Measurements from ENCODE around the gene ASRGL1. TPM values are rescaled to one million over a fixed set of nuclear protein-coding genes. Genes with fewer than 3 reads are reported as not detected.

ASRGL1 gene
- total and polyA plus RNA-seq, 3 donors from 2014 or later = 101 to 295 (median 119) TPM

DNA sequence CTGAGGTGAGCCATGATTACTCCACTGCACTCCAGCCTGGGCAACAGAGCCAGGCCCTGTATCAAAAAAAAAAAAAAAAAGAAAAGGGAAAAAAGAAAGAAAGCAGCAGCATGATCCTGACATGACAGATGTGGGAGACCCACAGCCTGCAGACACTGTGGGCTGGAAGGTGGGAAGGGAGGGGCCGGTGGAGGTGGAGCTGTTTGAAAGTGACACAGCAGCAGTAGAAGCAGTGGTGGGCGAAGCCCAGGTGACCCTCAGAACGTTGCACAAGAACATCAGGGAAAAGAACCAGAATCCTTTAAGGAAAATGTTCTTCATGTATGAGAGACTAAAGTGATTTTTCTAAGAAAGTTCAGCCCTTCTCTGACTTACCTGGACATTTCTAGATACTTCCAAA, 55.3 kb downstream of the ASRGL1 start:
- Histone ChIP-seq H3K27ac (no peak overlapping the region), H3K9me3 (no peaks in the 10 kb centered on the region), H3K36me3 (ENCODE audit: low read depth, missing control alignments) (no peaks in the 10 kb centered on the region), H3K4me3 (no peak overlapping the region), H3K4me1 (peaks cover 22% of the 10 kb centered on the region), H3K27me3 (no peaks in the 10 kb centered on the region)
- WGBS, 2 donors = 81 to 90% methylated on average over 3 of the region's 3 CpGs
- TF ChIP-seq POLR2A (IDR thresholded peaks at IDR 0.05) = no peak
- TF ChIP-seq, protein P1, sequence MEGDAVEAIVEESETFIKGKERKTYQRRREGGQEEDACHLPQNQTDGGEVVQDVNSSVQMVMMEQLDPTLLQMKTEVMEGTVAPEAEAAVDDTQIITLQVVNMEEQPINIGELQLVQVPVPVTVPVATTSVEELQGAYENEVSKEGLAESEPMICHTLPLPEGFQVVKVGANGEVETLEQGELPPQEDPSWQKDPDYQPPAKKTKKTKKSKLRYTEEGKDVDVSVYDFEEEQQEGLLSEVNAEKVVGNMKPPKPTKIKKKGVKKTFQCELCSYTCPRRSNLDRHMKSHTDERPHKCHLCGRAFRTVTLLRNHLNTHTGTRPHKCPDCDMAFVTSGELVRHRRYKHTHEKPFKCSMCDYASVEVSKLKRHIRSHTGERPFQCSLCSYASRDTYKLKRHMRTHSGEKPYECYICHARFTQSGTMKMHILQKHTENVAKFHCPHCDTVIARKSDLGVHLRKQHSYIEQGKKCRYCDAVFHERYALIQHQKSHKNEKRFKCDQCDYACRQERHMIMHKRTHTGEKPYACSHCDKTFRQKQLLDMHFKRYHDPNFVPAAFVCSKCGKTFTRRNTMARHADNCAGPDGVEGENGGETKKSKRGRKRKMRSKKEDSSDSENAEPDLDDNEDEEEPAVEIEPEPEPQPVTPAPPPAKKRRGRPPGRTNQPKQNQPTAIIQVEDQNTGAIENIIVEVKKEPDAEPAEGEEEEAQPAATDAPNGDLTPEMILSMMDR (IDR thresholded peaks at IDR 0.05) = no peak
- no peak for DNase-seq
- intact Hi-C loops (cut with DNase I; ENCODE audit: low total_unique reads) = loop anchor here (10.0 kb wide), 2 partner anchors 152 to 282 kb away; partner anchors contain the start of genes AHNAK, LBHD1, UBXN1 and UQCC3

DNA sequence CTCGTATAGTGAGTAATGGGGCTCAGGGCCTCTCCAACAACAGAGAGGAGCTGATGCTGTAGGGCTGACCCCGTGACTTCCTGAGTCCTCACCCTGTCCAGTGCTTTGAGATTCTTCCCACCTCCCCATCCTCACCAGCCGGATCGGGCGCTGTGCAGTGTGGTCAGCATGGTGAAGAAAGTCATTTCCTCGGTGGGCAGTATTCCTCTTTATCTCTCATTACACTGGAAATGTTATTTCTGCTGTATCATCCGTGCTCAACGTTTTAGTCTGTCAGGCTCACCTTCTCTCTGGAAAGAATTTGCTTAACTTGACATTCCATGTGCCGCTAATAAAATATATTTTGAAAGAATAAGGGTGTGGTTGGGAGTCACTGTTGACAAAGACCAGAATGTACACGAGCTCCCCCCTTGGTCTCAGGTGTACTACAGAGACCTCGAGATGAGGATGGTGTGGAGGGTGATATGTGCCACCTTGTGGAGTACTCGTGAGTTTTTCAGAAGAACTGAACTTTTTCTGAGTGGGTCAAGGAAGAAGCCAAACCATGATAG, 55.9 kb downstream of the ASRGL1 start:
- 66 to 72% methylated on average over 12 of the region's 12 CpGs for WGBS, 2 donors
- intact Hi-C loops (cut with DNase I; ENCODE audit: low total_unique reads) = loop anchor here (10.0 kb wide), 2 partner anchors 152 to 282 kb away; partner anchors contain the start of genes AHNAK, LBHD1, UBXN1 and UQCC3
- TF ChIP-seq, protein P1 (IDR thresholded peaks at IDR 0.05) = peak in 1 of 3 experiments; percentile 22
- no peak for TF ChIP-seq POLR2A (IDR thresholded peaks at IDR 0.05)

DNA sequence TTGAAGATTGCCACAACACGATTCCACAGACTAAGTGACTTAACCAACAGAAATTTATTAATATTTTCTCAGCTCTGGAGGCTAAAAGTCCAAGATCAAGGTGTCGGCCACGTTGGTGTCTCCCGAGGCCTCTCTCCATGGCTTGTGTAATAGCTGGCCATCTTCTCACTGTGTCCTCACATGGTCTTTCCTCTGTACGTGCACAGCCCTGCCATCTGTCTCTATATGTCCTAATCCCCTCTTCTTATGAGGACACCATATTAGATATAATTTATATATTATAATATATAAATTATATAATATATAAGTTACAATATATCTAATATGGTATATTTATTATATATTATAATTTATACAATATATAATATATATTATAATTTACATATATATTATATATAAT, 56.5 kb downstream of the ASRGL1 start:
- TF ChIP-seq, protein P1 (IDR thresholded peaks at IDR 0.05) = no peak
- intact Hi-C loops (cut with DNase I; ENCODE audit: low total_unique reads) = loop anchor here (10.0 kb wide), 2 partner anchors 151 to 281 kb away; partner anchors contain the start of genes AHNAK, LBHD1, UBXN1 and UQCC3
- no peaks in the 10 kb centered on the region for H3K9me3 ChIP-seq
- no peaks in the 10 kb centered on the region for H3K27me3 ChIP-seq
- no peak overlapping the region for H3K4me3 ChIP-seq
- no peaks in the 10 kb centered on the region for H3K36me3 ChIP-seq (ENCODE audit: low read depth, missing control alignments)
- no peak for DNase-seq
- H3K4me1 ChIP-seq = peaks cover 32% of the 10 kb centered on the region
- 56 to 67% methylated on average over 5 of the region's 5 CpGs for WGBS, 2 donors
- H3K27ac ChIP-seq = no peak overlapping the region

More for the DNA sequence above, 55.9 kb downstream of the ASRGL1 start:
- no peak overlapping the region for H3K27ac ChIP-seq
- H3K9me3 ChIP-seq = no peaks in the 10 kb centered on the region
- H3K27me3 ChIP-seq = no peaks in the 10 kb centered on the region
- H3K4me3 ChIP-seq = no peak overlapping the region
- H3K36me3 ChIP-seq (ENCODE audit: low read depth, missing control alignments) = no peaks in the 10 kb centered on the region
- no peak for DNase-seq
- H3K4me1 ChIP-seq = peaks cover 26% of the 10 kb centered on the region

DNA sequence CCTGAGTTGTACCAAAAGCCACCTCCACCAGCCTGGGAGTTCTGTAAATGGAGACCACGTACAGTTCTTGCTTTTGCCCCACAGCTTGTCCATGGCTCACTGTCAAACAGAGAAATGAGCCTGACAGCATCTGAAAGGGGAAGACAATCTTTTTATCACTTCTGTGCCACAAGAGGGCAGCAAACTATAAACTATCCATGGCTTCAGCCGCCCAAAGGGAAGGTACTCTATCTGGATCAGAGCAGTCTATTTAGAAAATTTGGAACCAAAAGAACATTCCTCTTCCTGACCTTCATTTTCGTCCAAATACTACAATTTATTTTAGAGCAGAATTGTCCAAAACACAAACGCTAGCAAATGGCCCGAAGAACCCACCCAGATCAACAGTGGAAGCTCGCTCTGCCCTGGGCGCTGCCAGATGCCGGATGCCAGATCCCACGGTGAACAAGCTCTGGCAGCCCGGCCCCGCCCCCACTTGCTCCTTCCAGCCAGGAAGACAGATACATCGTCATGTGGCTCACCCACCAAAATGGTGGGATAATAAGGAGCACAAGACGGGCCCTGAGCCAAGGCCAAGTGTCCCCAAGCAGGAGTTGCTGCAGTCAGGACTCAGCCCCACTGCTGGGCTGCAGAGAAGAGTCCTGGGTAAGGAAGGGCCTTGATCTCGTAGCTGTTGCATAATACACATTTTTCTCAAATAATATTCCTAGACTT, 57.7 kb downstream of the ASRGL1 start:
- H3K36me3 ChIP-seq (ENCODE audit: low read depth, missing control alignments) = no peaks in the 10 kb centered on the region
- H3K4me3 ChIP-seq = no peak overlapping the region
- H3K27me3 ChIP-seq = no peaks in the 10 kb centered on the region
- DNase-seq = peak; percentile 85
- H3K9me3 ChIP-seq = no peaks in the 10 kb centered on the region
- intact Hi-C loops (cut with DNase I; ENCODE audit: low total_unique reads) = loop anchor here (10.0 kb wide), 2 partner anchors 150 to 280 kb away; partner anchors contain the start of genes AHNAK, LBHD1, UBXN1 and UQCC3
- TF ChIP-seq, protein P1 (IDR thresholded peaks at IDR 0.05) = peak; percentile 74 to 80 (median 80)
- TF ChIP-seq POLR2A (IDR thresholded peaks at IDR 0.05) = no peak
- 28 to 31% methylated on average over 13 to 14 of the region's 14 CpGs for WGBS, 2 donors
- peak overlapping the region; percentile 21 to 67 for H3K27ac ChIP-seq
- peaks cover 44% of the 10 kb centered on the region for H3K4me1 ChIP-seq
